Fibroblast of the aortic adventitia (primary cell): Measurements from ENCODE around the gene DCLK1. TPM values are rescaled to one million over a fixed set of nuclear protein-coding genes. Genes with fewer than 3 reads are reported as not detected.
"Not testable (repeated sequence)": the region's sequence is repeated elsewhere in the genome, so short reads cannot be mapped to it uniquely, and the experiment has no call there.

Source experiments
- DNase-seq: peaks from one replicate; pipeline ENCODE4 v3.0.0-alpha.2; 2010; ENCODE audit warnings: low read depth
- H3K4me3 ChIP-seq: 2 replicates; pipeline ENCODE4 v1.5.1; 2011; ENCODE audit warnings: low read depth, mild to moderate bottlenecking, control low read depth, low read length, moderate library complexity
- CTCF ChIP-seq: IDR thresholded peaks from 2 replicates; pipeline ENCODE4 v1.5.1; 2011; ENCODE audit warnings: mild to moderate bottlenecking, low read length, control low read depth, inconsistent platforms; ENCODE audit not compliant: insufficient read depth
- total RNA-seq: library from RNA; depleted of rRNA; stranded (reverse); fragments of >200 nt; gene quantifications from 2 replicates; pipeline ENCODE4 v1.2.3, GENCODE V29; 2012; ENCODE audit warnings: low replicate concordance

DCLK1 gene
- total RNA-seq, 1 donor, result 80.0 TPM

DNA sequence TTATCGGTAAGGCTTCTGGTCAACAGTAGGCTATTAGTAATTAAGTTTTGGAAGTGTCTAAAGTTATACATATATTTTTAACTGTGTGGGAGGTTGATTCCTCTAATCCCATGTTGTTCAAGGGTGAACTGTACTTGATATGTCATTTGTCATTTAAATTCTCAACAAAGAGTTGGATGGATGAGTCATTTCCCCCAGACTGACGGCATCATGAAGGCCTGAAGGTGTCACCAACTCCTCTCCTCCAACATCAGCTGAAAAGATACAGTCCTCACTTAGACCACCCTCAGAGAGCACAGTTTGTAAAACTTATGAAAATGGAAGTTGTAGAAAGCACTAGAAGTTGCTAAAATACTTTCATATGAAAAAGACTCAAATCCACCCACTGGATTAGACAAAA, 48.8 kb downstream of the DCLK1 start:
- no peak for TF ChIP-seq CTCF
- DNase-seq, result no peak

GRCh38 chr13:36076211-36076610, 55.0 kb downstream of the DCLK1 start:
- DNase-seq, result no peak
- TF ChIP-seq CTCF, result no peak
- no peak overlapping the region for H3K4me3 ChIP-seq

More for the DNA sequence above, 48.8 kb downstream of the DCLK1 start:
- no peak overlapping the region for H3K4me3 ChIP-seq

GRCh38 chr13:36074659-36075058, 56.5 kb downstream of the DCLK1 start:
- no peak overlapping the region for H3K4me3 ChIP-seq
- no peak for TF ChIP-seq CTCF
- DNase-seq, result no peak

DNA sequence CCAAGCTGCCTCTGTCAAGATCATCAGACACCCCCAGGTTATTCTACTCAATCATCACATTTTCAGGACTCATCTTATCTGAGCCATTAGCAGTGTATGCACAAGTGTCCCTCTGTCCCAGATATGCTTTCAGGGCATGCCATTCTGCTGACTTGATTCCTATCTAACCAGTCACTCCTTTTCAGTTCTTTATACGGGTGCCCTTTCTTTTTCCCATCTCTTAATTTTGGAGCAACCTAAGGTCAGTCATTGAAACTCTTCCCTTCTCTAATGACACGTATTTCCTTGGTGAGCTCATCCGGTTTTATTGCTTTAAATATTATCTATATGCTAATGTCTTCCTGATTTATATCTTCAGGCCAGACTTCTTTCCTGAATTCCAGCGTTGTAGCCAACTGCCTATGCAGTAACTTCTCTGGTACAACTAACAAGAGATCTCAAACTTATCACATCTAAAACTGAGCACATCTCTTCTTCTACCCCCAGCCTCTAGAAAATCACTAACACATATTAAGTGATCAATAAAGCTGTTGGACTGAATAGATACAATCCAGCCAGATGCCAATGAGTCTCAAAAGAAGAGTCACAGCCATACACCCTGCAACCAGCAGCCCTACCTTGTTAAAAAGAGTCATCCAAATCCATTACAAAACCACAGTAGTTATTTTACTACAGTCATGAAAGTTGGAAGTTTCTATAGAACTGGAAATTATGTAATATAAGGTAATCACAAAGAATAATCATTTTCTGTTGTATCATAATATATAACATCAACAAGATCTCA, 58.8 kb downstream of the DCLK1 start:
- TF ChIP-seq CTCF, result no peak
- no peak overlapping the region for H3K4me3 ChIP-seq
- DNase-seq, result no peak

- H3K4me3 ChIP-seq, result not testable (repeated sequence)
Measured at GRCh38 chr13:36070504-36071192, 60.5 kb downstream of the DCLK1 start.

GRCh38 chr13:36069881-36070366, 61.3 kb downstream of the DCLK1 start:
- peak; percentile 94 for DNase-seq
- TF ChIP-seq CTCF, result peak; percentile 14
- H3K4me3 ChIP-seq, result no peak overlapping the region

More at GRCh38 chr13:36070504-36071192, 60.5 kb downstream of the DCLK1 start:
- DNase-seq, result peak; percentile 58

DNA sequence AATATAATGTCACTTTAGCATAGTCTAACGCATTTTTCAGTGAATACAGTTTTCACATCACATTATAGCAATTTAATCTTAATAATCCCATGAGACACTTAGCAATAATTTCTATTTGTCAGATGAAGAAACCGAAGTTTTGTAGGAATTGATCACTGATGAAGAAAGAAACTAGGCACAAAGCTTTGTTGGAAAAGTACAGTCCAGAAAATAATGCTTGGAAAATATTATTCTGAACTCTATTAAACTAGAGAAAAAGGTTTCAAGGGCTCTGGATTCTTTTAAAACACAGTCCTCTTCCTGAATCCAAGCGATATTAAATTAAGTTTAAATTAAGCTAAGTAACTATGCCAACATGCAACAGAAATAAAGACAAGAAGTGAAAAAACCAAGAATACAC, 62.2 kb downstream of the DCLK1 start:
- no peak for DNase-seq
- TF ChIP-seq CTCF, result no peak
- no peak overlapping the region for H3K4me3 ChIP-seq
